ENCODE data around the gene PPP1R1B. TPM values are rescaled to one million over a fixed set of nuclear protein-coding genes. Genes with fewer than 3 reads are reported as not detected.

Gene PPP1R1B
- total and polyA plus RNA-seq, 2 experiments from 2014 or later = 3.4 to 5.4 TPM

GRCh38 chr17:39640591-39641031 is 13.9 kb downstream of the PPP1R1B start:
- H4K20me1 ChIP-seq (replicated peaks; ENCODE audit: insufficient read depth) = peaks cover 22% of the 10 kb centered on the region

More at GRCh38 chr17:39640591-39641031, 13.9 kb downstream of the PPP1R1B start:
- peaks cover 73% of the 10 kb centered on the region for H3K4me1 Mint-ChIP-seq
- H3F3A ChIP-seq (replicated peaks; ENCODE audit: low read depth) = peaks cover 29% of the 10 kb centered on the region; the same call in 1 of the 2 replicates
- H3K4me3 Mint-ChIP-seq = no peak overlapping the region
- DNase-seq (ENCODE audit: low spot score) (no peak), ATAC-seq (no peak)
- H3K27me3 ChIP-seq (ENCODE audit: insufficient read depth) = no peaks in the 10 kb centered on the region
- H3K9me2 ChIP-seq (ENCODE audit: insufficient read depth) = no peaks in the 10 kb centered on the region
- H3K36me3 Mint-ChIP-seq (ENCODE audit: low read depth) = no peaks in the 10 kb centered on the region; the same call in 1 of the 3 replicates
- H3K4me2 ChIP-seq = no peak overlapping the region
- H3K27ac Mint-ChIP-seq = no peak overlapping the region
- H3K27ac ChIP-seq (ENCODE audit: low read depth) = no peak overlapping the region
- H3K79me2 ChIP-seq (replicated peaks; ENCODE audit: insufficient read depth) = peaks cover 64% of the 10 kb centered on the region
- no peaks in the 10 kb centered on the region for H3K9me3 Mint-ChIP-seq
- H3K4me1 ChIP-seq (ENCODE audit: insufficient read depth) = peaks cover 55% of the 10 kb centered on the region
- TF ChIP-seq, protein P1, sequence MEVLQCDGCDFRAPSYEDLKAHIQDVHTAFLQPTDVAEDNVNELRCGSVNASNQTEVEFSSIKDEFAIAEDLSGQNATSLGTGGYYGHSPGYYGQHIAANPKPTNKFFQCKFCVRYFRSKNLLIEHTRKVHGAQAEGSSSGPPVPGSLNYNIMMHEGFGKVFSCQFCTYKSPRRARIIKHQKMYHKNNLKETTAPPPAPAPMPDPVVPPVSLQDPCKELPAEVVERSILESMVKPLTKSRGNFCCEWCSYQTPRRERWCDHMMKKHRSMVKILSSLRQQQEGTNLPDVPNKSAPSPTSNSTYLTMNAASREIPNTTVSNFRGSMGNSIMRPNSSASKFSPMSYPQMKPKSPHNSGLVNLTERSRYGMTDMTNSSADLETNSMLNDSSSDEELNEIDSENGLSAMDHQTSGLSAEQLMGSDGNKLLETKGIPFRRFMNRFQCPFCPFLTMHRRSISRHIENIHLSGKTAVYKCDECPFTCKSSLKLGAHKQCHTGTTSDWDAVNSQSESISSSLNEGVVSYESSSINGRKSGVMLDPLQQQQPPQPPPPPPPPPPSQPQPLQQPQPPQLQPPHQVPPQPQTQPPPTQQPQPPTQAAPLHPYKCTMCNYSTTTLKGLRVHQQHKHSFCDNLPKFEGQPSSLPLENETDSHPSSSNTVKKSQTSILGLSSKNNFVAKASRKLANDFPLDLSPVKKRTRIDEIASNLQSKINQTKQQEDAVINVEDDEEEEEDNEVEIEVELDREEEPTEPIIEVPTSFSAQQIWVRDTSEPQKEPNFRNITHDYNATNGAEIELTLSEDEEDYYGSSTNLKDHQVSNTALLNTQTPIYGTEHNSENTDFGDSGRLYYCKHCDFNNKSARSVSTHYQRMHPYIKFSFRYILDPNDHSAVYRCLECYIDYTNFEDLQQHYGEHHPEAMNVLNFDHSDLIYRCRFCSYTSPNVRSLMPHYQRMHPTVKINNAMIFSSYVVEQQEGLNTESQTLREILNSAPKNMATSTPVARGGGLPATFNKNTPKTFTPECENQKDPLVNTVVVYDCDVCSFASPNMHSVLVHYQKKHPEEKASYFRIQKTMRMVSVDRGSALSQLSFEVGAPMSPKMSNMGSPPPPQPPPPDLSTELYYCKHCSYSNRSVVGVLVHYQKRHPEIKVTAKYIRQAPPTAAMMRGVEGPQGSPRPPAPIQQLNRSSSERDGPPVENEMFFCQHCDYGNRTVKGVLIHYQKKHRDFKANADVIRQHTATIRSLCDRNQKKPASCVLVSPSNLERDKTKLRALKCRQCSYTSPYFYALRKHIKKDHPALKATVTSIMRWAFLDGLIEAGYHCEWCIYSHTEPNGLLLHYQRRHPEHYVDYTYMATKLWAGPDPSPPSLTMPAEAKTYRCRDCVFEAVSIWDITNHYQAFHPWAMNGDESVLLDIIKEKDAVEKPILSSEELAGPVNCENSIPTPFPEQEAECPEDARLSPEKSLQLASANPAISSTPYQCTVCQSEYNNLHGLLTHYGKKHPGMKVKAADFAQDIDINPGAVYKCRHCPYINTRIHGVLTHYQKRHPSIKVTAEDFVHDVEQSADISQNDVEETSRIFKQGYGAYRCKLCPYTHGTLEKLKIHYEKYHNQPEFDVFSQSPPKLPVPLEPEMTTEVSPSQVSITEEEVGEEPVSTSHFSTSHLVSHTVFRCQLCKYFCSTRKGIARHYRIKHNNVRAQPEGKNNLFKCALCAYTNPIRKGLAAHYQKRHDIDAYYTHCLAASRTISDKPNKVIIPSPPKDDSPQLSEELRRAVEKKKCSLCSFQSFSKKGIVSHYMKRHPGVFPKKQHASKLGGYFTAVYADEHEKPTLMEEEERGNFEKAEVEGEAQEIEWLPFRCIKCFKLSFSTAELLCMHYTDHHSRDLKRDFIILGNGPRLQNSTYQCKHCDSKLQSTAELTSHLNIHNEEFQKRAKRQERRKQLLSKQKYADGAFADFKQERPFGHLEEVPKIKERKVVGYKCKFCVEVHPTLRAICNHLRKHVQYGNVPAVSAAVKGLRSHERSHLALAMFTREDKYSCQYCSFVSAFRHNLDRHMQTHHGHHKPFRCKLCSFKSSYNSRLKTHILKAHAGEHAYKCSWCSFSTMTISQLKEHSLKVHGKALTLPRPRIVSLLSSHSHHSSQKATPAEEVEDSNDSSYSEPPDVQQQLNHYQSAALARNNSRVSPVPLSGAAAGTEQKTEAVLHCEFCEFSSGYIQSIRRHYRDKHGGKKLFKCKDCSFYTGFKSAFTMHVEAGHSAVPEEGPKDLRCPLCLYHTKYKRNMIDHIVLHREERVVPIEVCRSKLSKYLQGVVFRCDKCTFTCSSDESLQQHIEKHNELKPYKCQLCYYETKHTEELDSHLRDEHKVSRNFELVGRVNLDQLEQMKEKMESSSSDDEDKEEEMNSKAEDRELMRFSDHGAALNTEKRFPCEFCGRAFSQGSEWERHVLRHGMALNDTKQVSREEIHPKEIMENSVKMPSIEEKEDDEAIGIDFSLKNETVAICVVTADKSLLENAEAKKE (CRISPR knock-in tag; IDR thresholded peaks at IDR 0.05) = no peak
- no peak for TF ChIP-seq EZH2 (IDR thresholded peaks at IDR 0.05; ENCODE audit: low read depth, unreplicated experiment)
- TF ChIP-seq JUNB (IDR thresholded peaks at IDR 0.05; ENCODE audit: unreplicated experiment) = no peak
- no peak for TF ChIP-seq ZNF331 (CRISPR knock-in tag; IDR thresholded peaks at IDR 0.05; ENCODE audit: low read depth)
- no peak overlapping the region for H3K4me3 ChIP-seq
- peaks cover 20% of the 10 kb centered on the region for H3K27me3 Mint-ChIP-seq (ENCODE audit: insufficient read depth, low read depth, poor library complexity)
- H2AFZ ChIP-seq = no peak overlapping the region
- no peaks in the 10 kb centered on the region for H3K36me3 ChIP-seq (ENCODE audit: insufficient read depth)

Measured in GM23338 (cell line).